Measurements from ENCODE around the gene OR2A42.

GRCh38 chr7:144255471-144255897 is 16.1 kb upstream of the OR2A42 start:
- TF ChIP-seq CEBPB (IDR thresholded peaks at IDR 0.05) (no peak), MAX (IDR thresholded peaks at IDR 0.05) (no peak), RAD21 (IDR thresholded peaks at IDR 0.05; ENCODE audit: low read depth) (no peak), CREB1 (IDR thresholded peaks at IDR 0.05; ENCODE audit: low read depth) (no peak), ZBTB7A (IDR thresholded peaks at IDR 0.05; ENCODE audit: low read depth) (no peak), USF1 (IDR thresholded peaks at IDR 0.05) (no peak)

All from Ishikawa (cell line).